GM19043 (cell line): ENCODE measurements around the gene SLC25A45.
"Not testable (repeated sequence)": the region's sequence is repeated elsewhere in the genome, so short reads cannot be mapped to it uniquely, and the experiment has no call there.

ENCODE experiments used
- ATAC-seq: cut with Tn5 transposase; IDR thresholded peaks from one replicate; pipeline ENCODE4 v1.9.1; 2021; ENCODE audit warnings: low read depth; ENCODE audit not compliant: unreplicated experiment

The SLC25A45 gene

GRCh38 chr11:65421794-65422632 lies 39.6 kb upstream of the SLC25A45 start:
- no peak for ATAC-seq

- ATAC-seq = no peak
These were observed 38.7 kb upstream of the SLC25A45 start for GRCh38 chr11:65420979-65421793.

GRCh38 chr11:65420506-65420905 lies 38.1 kb upstream of the SLC25A45 start:
- ATAC-seq = no peak

DNA sequence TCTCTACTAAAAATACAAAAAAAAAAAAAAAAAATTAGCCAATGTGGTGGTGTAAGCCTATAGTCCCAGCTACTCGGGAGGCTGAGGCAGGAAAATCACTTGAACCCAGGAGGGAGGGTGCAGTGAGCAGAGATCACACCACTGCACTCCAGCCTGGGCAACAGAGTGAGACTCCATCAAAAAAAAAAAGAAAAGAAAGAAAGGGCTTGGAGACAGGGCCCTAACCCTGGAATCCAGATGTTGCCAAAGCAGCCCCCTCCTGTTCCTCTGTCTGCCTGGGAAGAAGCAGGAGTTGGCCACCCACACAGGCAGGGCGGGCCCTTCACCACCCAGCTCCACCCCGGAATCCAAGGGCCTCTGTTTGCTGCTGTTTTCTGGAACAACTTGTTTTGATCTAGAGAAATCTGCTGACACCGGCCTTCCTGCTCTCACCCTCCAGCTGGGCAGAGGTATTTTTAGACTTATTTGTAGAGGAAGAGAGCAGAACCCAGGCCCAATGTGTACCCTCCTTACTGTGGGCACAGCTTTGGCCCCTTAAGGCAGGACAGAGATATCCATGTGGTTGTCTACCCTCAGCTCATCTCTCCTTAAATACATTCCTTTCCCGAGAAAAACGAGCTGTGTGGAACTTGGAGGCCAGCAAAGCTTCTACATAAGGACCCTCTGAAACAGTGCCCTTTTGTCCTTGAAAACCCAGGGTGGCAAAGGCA lies 37.5 kb upstream of the SLC25A45 start:
- ATAC-seq = no peak

DNA sequence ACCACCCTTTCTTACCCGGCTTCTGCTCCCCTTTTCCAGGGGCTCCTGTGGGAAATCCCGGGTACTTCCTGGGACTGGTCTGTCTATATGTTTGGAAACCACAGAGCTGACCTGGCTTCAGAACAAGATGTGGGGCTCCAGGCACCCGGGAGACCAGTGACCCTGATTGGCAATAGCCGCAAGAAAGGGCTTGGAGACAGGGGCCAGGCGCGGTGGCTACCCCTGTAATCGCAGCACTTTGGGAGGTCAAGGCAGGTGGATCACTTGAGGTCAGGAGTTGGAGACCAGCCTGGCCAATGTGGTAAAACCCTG lies 37.0 kb upstream of the SLC25A45 start:
- no peak for ATAC-seq

- ATAC-seq = peak; percentile 40
These were observed 36.4 kb upstream of the SLC25A45 start for GRCh38 chr11:65418681-65419459.

- ATAC-seq = no peak
These were observed 35.9 kb upstream of the SLC25A45 start for GRCh38 chr11:65418431-65418680.

- no peak for ATAC-seq
These were observed 35.4 kb upstream of the SLC25A45 start for GRCh38 chr11:65417702-65418430.

- no peak for ATAC-seq
These were observed 34.6 kb upstream of the SLC25A45 start for GRCh38 chr11:65416841-65417701.

- no peak for ATAC-seq
These were observed 33.9 kb upstream of the SLC25A45 start for GRCh38 chr11:65416341-65416824.

GRCh38 chr11:65415499-65416340 lies 33.3 kb upstream of the SLC25A45 start:
- ATAC-seq = no peak

- no peak for ATAC-seq
These were observed 32.5 kb upstream of the SLC25A45 start for GRCh38 chr11:65414776-65415498.

DNA sequence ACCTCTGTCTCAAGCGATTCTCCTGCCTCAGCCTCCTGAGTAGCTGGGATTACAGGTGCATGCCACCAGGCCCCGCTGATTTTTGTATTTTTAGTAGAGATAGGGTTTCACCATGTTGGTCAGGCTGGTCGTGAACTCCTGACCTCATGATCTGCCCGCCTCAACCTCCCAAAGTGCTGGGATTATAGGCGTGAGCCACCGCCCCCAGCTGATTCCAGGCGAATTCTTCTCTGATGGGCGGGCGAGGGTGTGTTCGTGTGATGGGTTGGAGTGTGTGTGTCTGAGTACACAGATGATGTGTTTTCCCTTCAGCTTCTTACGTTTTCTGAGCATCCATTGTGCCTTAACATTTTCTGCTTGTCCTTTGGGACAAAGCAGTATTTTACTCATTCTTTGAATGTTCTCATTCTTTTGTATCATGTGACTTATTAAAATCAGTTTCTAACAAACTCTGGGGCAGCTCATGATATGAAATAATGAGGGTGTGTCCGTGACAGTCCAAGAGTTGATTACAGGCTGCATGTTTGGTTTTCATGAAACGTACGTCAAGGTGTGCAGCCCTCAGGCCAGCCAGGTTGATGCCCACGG lies 30.7 kb upstream of the SLC25A45 start:
- ATAC-seq = not testable (repeated sequence)

GRCh38 chr11:65412271-65413076 lies 30.0 kb upstream of the SLC25A45 start:
- no peak for ATAC-seq

GRCh38 chr11:65411681-65412070 lies 29.2 kb upstream of the SLC25A45 start:
- no peak for ATAC-seq

DNA sequence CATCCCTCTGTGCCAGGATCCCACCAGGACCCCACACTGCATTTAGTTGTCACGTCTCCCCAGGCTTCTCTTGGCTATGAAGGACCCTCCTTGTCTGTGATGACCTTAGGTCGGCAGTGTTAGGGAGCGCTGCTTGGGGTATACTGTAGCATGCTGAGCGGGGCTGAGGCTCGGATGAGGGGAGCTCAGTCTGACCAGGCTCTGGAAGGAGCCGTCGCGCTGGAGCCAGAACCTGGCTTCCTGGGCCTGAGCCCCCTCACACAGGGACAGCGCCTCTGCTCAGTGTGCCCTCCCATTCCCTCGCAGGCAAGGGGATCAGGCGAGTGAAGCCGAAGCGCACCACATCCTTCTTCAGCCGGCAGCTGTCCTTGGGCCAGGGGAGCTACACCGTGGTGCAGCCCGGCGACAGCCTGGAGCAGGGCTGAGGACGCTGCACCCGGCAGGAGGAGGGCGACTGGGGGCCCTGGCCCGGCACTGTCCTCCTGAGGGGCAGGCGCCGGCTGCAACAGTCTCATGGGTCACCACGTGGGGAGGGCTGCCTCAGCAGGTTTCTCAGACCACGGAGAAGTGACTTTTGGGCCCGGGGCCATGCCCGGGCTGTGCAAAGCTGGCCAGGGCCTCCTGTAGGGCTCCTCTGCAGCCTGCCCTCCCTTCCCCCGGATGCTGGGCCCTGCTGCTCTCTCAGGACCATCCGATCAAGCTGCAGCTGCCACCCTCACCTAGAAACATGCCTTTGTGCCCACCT lies 28.7 kb upstream of the SLC25A45 start:
- ATAC-seq = no peak
